GM11168 (cell line): ENCODE results near the gene SFTPA1.
"Not testable (repeated sequence)": the region's sequence is repeated elsewhere in the genome, so short reads cannot be mapped to it uniquely, and the experiment has no call there.

ENCODE experiments used
- in situ Hi-C: fragments of 300-500 bp; cut with MboI; formaldehyde crosslinking; loops from one replicate; pipeline ENCODE4 v1.12.0; 2022; ENCODE audit warnings: low sequenced_read_pairs; ENCODE audit not compliant: unreplicated experiment

SFTPA1 gene

DNA sequence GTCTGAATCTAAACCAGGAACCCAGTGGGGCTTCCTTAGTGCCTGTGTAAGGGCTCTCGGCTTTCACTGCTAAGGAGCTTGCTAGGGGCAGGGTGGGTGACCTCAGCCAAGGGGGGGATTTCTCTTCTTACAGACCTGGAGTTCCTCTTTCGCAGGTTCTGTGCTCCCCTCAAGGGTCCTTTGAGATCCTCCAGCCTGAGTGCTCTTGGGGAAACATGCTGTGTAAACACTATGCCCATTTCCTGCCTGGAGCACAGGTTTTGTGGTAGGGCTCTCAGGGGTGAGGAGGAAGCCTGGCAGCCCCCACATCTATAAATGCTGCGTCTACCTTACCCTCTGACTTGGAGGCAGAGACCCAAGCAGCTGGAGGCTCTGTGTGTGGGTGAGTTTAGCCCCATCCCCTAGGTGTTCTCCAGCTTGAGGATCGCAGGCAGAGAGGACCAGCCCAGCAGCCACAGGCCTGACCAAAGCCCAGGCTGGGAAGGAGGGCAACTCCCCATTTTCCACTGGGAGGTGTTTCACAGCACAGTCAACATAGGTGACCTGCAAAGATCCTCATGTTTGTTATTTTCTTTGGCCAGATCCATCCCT, at the start of gene SFTPA1:
SFTPA1 (plus strand) TSS at position 339 of the 591 bp plus-strand sequence. CDS start 887 bp downstream, outside the sequence.
- in situ Hi-C loops = no loop called here

- in situ Hi-C loops = loop anchor here (5.0 to 25.0 kb wide), 2 partner anchors 41 to 376 kb away; partner anchors contain the start of gene SFTPD
Measured at GRCh38 chr10:79561257-79561656, 49.5 kb upstream of the SFTPA1 start.

- in situ Hi-C loops = loop anchor here (5.0 to 25.0 kb wide), 2 partner anchors 40 to 375 kb away; partner anchors contain the start of gene SFTPD
Measured at GRCh38 chr10:79562135-79562756, 48.5 kb upstream of the SFTPA1 start.

DNA sequence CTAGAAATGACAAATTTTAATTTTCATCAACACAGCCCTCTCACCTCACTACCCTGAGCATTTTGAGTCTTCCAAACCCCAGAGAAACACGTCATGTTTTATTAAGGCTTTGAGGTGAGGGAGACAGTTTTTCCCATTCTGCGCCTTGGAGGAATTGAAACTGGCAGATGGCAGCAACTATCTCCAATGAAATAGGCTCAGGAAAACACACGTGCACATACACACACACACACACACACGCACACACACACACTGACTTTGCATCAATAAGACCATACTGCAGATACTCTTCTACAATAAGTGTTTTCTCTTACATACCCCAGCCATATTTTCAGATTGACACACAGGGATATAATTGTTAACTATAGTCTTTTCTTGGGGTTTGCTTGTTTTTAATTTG, 47.3 kb upstream of the SFTPA1 start:
- in situ Hi-C loops = loop anchor here (5.0 to 25.0 kb wide), 2 partner anchors 39 to 374 kb away; partner anchors contain the start of gene SFTPD

GRCh38 chr10:79570624-79571023, 40.1 kb upstream of the SFTPA1 start:
- in situ Hi-C loops = loop anchor here (25.0 kb wide), 1 partner anchor 367 kb away; the partner anchor contains the start of gene SFTPD

- in situ Hi-C loops = no loop called here
Measured at GRCh38 chr10:79579361-79579760, 31.4 kb upstream of the SFTPA1 start.

DNA sequence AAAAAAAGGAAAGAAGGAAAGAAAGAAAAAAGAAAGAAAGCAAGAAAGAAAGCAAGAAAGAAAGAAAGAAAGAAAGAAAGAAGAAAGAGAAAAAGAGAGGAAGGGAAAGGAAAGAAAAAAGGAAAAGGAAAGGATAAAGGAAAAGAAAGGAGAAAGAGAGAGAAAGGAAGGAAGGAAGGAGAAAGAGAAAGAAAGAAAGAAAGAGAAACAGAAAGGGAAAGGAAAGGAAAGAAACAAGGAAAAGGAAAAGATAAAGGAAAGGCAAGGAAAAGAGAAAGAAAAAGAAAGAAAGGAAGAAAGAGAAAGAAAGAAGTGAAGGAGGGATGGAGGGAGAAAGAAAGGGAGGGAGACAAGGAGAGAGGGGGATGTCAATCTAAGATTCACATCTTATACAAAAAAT, 29.7 kb upstream of the SFTPA1 start:
- in situ Hi-C loops = no loop called here

DNA sequence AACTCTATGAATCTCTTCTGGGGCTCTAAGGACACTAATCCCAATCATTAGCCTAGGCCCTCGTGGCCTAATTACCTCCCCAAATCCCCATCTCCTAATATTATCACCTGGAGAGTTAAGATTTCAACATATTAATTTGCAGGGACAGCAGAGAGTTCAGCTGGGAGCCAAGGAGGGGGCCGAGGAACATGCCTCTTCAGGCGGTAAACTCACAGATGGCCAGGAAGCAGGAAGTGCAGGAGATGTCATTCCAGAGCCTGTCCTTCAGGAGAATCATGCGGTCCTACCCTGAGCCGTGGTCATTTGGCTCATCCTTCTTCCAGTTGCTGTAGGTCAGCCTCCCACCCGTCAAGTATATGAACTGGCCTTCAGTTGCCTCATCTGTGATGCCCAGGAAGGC, 28.6 kb upstream of the SFTPA1 start:
- in situ Hi-C loops = no loop called here

DNA sequence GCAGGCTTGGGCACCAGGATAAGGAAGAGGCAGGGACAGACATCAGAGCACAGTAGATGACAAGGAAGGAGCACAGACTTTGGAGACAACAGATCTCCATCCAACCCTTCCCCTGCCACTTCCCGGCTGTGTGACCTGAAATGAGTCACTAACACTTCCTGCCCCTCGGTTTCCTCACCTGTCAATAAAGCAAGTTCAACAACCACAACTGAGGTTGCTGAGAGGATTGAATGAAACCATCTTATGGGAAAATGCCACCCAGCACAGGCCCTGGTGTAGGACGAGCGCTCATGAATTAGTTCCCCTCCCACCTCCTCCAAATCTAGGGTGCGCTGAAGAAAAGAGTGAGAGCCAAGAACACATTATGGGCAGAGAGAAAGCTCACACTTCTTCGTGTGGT, 27.8 kb upstream of the SFTPA1 start:
- in situ Hi-C loops = not testable (repeated sequence)

- in situ Hi-C loops = no loop called here
Measured at GRCh38 chr10:79583488-79584024, 27.2 kb upstream of the SFTPA1 start.

- in situ Hi-C loops = no loop called here
Measured at GRCh38 chr10:79585870-79586527, 24.7 kb upstream of the SFTPA1 start.

DNA sequence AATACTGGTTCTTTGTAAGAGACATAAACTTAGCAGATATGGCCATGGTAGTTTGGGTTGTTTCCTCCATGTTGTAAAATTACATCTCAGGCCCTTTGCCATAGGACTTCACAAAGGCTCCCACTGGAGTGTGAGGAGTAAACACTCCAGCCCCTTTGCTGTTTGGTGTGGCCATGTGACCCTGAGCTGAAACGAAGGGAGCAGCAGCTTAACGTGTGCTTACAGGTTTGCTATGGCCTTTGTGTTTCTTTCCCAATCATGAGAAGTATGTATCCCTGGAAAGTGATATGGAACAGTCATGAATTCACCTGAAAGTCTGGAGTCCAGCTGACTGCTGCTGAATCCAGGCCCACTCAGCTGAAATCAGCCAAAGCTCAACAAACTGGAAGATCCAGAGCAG, 23.8 kb upstream of the SFTPA1 start:
- in situ Hi-C loops = no loop called here

DNA sequence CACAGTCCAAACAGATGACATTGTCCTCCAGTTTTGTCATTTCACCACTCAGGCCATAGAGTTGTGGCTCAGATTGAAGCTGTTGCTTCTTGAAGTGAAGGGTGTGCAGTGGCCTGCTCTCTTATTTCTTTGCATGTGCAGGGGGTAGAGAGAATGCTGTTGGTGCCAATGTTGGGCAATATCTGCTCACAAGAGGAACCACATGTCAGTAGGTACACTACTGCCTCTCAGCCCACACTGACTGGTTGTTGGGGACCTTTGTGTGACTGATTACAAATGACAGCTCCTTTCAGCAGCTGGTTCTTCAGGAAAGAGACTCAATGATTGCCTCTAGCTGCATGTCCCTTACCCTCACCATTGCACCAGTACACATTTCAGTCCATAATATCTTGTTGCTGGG, 21.9 kb upstream of the SFTPA1 start:
- in situ Hi-C loops = no loop called here

DNA sequence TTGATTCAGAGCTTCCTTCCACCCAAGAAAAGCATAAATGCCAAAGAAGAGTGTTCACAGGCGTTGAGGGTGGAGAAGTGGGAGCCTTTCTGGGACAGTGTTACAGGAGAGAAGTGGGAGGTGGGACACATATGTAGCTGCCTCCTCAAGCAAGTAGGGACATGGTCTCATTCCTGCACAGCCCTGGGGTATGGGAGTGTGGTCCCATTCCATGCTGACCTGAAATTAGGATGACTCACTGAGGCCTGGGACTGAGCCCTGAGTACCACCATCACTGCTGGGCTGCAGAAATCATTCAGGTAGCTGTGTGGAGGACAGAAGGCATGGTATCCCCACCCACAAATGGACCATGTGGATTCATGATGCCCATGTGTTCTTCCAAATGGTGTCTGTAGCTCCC, 17.4 kb upstream of the SFTPA1 start:
- in situ Hi-C loops = no loop called here

GRCh38 chr10:79594565-79594964, 16.2 kb upstream of the SFTPA1 start:
- in situ Hi-C loops = not testable (repeated sequence)

DNA sequence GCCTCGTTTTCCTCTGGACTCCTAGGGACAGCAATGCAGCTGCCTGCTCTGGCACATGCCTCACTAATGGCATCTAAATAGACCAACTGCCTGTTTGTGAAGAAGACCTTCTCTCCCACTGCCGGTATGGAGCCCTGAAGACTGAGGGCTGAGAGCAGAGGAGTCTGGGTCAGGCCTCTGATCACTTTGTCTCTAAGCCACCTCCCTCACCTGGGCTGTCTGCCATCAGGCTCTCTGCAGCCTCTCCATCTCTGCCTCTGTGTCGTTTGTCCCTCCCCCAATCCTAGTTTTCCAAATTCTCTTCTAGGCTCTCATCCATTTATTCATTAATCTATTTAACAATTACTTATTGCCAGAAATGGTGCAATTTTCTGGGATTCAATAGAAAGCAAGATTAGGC, 15.2 kb upstream of the SFTPA1 start:
- in situ Hi-C loops = no loop called here

DNA sequence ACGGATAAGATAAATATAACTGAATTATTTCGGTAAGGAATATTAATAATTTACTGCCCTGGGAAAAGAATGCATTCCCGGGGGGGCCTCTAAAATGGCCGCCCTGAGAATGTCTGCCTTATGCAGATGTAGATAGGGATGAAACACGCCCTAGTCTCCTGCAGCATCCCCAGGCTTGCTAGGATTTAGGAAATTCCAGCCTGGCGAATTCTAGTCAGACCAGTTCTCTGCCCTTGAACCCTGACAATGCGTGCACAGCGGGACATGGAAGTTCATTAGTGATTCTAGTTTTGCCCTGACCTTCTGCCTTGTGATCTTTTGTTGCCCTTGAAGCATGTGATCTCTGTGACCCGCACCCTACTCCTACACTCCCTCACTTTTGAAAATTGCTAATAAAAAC, 11.1 kb upstream of the SFTPA1 start:
- in situ Hi-C loops = loop anchor here (5.0 kb wide), 1 partner anchor 37 kb away; the partner anchor contains the start of gene SFTPA2

GRCh38 chr10:79601939-79602338, 8.8 kb upstream of the SFTPA1 start:
- in situ Hi-C loops = loop anchor here (5.0 kb wide), 1 partner anchor 40 kb away; the partner anchor contains the start of gene SFTPA2

GRCh38 chr10:79602953-79603352, 7.8 kb upstream of the SFTPA1 start:
- in situ Hi-C loops = loop anchor here (5.0 kb wide), 1 partner anchor 41 kb away; the partner anchor contains the start of gene SFTPA2

DNA sequence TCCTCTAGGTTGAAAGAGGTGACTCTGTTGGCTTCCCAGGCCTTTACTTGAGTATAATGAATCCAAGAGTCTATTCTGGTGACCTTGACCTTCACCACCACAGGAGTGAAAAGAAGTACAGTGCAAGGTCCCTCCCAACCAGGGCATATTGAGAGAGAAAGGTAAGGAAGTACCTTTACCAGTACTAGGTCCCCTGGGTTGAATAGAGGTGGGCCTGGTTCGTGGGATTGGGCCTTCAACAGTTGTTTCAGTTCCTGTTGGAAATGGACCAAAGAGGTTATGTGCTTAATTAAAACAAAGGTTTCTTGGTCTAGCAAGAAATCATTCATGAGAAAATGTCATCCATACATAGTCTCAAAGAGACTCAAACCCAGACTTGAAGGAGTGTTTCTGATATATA, 6.4 kb upstream of the SFTPA1 start:
- in situ Hi-C loops = loop anchor here (5.0 kb wide), 1 partner anchor 42 kb away; the partner anchor contains the start of gene SFTPA2

DNA sequence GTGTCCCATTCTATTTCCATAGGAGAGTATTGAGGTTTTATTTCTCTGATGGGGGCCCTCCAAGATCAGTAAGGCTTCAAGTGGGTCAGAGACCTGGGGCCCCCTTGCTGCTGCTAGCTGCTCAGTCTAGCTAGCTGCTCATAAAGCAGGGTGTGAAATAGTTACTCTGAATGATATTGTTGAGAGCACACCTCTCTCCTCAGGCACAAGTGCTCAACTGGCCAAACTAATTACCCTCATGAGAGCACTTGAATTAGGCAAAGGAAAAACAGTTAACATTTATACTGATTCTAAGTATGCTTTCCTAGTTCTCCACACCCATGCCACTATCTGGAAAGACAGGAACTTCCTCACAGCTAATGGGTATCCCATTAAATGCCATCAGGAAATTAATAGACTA, 5.4 kb upstream of the SFTPA1 start:
- in situ Hi-C loops = no loop called here
